Measurements from ENCODE around the gene ASTN1.

Gene ASTN1

GRCh38 chr1:177183836-177184235 is 19.3 kb upstream of the ASTN1 start:
- Histone ChIP-seq H3K4me3 (ENCODE audit: low read depth in 1 of 2, low read length in 2 of 2) (no peak overlapping the region), H3K4me1 (ENCODE audit: insufficient read depth, low read length) (no peaks in the 10 kb centered on the region), H3K27ac (ENCODE audit: low read depth, low read length) (no peak overlapping the region), H3K36me3 (ENCODE audit: insufficient read depth, low read length) (no peaks in the 10 kb centered on the region), H3K9ac (ENCODE audit: low read length) (no peak overlapping the region), H3K27me3 (ENCODE audit: control insufficient read depth in 1 of 2, insufficient read depth in 2 of 2, low read length in 2 of 2) (peaks cover 0 to 8% of the 10 kb centered on the region in 2 donors), H3K9me3 (ENCODE audit: low read length) (no peaks in the 10 kb centered on the region)

GRCh38 chr1:177181631-177182291 is 17.2 kb upstream of the ASTN1 start:
- H3K27me3 ChIP-seq (ENCODE audit: control insufficient read depth in 1 of 2, insufficient read depth in 2 of 2, low read length in 2 of 2): peaks cover 0 to 8% of the 10 kb centered on the region in 2 donors
- no peak overlapping the region for H3K9ac ChIP-seq (ENCODE audit: low read length)
- H3K36me3 ChIP-seq (ENCODE audit: insufficient read depth, low read length): no peaks in the 10 kb centered on the region
- H3K4me3 ChIP-seq (ENCODE audit: low read depth in 1 of 2, low read length in 2 of 2): no peak overlapping the region
- no peaks in the 10 kb centered on the region for H3K4me1 ChIP-seq (ENCODE audit: insufficient read depth, low read length)
- no peaks in the 10 kb centered on the region for H3K9me3 ChIP-seq (ENCODE audit: low read length)
- H3K27ac ChIP-seq (ENCODE audit: low read depth, low read length): no peak overlapping the region

DNA sequence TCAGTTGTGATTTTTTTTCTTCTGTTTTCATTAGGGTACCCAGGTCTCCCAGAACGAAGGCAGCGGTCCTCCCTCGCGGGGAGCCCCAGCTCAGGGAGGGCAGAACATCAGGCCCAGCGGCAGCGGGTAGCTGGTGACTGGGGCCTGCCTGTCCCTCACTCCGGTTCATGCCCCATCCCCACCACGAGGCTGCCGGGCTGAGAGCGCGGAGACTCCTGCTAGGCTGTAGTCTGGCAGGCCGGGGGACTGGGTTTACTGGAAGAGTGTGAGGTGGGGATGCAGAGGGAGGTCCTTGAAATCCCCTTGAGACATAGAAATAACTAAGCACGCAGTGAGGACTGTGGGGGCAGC is 16.7 kb upstream of the ASTN1 start:
- no peaks in the 10 kb centered on the region for H3K4me1 ChIP-seq (ENCODE audit: insufficient read depth, low read length)
- no peak overlapping the region for H3K9ac ChIP-seq (ENCODE audit: low read length)
- H3K36me3 ChIP-seq (ENCODE audit: insufficient read depth, low read length): no peaks in the 10 kb centered on the region
- peaks cover 0 to 8% of the 10 kb centered on the region in 2 donors for H3K27me3 ChIP-seq (ENCODE audit: control insufficient read depth in 1 of 2, insufficient read depth in 2 of 2, low read length in 2 of 2)
- no peak overlapping the region for H3K4me3 ChIP-seq (ENCODE audit: low read depth in 1 of 2, low read length in 2 of 2)
- H3K9me3 ChIP-seq (ENCODE audit: low read length): no peaks in the 10 kb centered on the region
- no peak overlapping the region for H3K27ac ChIP-seq (ENCODE audit: low read depth, low read length)

GRCh38 chr1:177174921-177175634 is 10.6 kb upstream of the ASTN1 start:
- no peaks in the 10 kb centered on the region for H3K9me3 ChIP-seq (ENCODE audit: low read length)
- no peaks in the 10 kb centered on the region for H3K4me1 ChIP-seq (ENCODE audit: insufficient read depth, low read length)
- no peak overlapping the region for H3K9ac ChIP-seq (ENCODE audit: low read length)
- H3K36me3 ChIP-seq (ENCODE audit: insufficient read depth, low read length): no peaks in the 10 kb centered on the region
- H3K4me3 ChIP-seq (ENCODE audit: low read depth in 1 of 2, low read length in 2 of 2): no peak overlapping the region
- no peak overlapping the region for H3K27ac ChIP-seq (ENCODE audit: low read depth, low read length)
- peaks cover 22 to 34% of the 10 kb centered on the region in 2 donors for H3K27me3 ChIP-seq (ENCODE audit: control insufficient read depth in 1 of 2, insufficient read depth in 2 of 2, low read length in 2 of 2)

DNA sequence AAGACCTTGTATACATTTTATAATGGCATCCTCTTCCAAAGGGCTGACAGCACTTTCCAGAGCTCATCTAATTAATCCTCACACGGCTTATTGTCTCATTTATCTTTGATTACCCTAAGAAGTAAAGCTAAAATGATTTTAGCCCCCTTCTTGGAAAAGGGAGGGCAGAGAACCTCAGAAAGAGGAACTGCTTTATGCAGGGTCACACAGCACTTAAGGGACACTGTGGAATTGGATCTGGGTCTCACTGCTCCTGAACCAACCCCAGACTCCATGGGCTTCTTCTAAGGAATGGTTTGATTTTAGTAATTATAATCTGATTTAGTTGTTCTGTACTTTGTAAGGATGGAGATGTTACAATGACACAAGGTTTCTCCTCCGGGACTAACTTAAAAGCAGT is 9.5 kb upstream of the ASTN1 start:
- H3K4me3 ChIP-seq (ENCODE audit: low read depth in 1 of 2, low read length in 2 of 2): no peak overlapping the region
- no peak overlapping the region for H3K9ac ChIP-seq (ENCODE audit: low read length)
- H3K4me1 ChIP-seq (ENCODE audit: insufficient read depth, low read length): no peaks in the 10 kb centered on the region
- H3K9me3 ChIP-seq (ENCODE audit: low read length): no peaks in the 10 kb centered on the region
- no peak overlapping the region for H3K27ac ChIP-seq (ENCODE audit: low read depth, low read length)
- H3K27me3 ChIP-seq (ENCODE audit: control insufficient read depth in 1 of 2, insufficient read depth in 2 of 2, low read length in 2 of 2): peaks cover 22 to 35% of the 10 kb centered on the region in 2 donors
- H3K36me3 ChIP-seq (ENCODE audit: insufficient read depth, low read length): no peaks in the 10 kb centered on the region

- no peak overlapping the region for H3K4me3 ChIP-seq (ENCODE audit: low read depth in 1 of 2, low read length in 2 of 2)
- peaks cover 22 to 35% of the 10 kb centered on the region in 2 donors for H3K27me3 ChIP-seq (ENCODE audit: control insufficient read depth in 1 of 2, insufficient read depth in 2 of 2, low read length in 2 of 2)
- no peak overlapping the region for H3K9ac ChIP-seq (ENCODE audit: low read length)
- no peaks in the 10 kb centered on the region for H3K4me1 ChIP-seq (ENCODE audit: insufficient read depth, low read length)
- H3K27ac ChIP-seq (ENCODE audit: low read depth, low read length): no peak overlapping the region
- H3K36me3 ChIP-seq (ENCODE audit: insufficient read depth, low read length): no peaks in the 10 kb centered on the region
- H3K9me3 ChIP-seq (ENCODE audit: low read length): no peaks in the 10 kb centered on the region
Measured at GRCh38 chr1:177172866-177173265, 8.4 kb upstream of the ASTN1 start.

DNA sequence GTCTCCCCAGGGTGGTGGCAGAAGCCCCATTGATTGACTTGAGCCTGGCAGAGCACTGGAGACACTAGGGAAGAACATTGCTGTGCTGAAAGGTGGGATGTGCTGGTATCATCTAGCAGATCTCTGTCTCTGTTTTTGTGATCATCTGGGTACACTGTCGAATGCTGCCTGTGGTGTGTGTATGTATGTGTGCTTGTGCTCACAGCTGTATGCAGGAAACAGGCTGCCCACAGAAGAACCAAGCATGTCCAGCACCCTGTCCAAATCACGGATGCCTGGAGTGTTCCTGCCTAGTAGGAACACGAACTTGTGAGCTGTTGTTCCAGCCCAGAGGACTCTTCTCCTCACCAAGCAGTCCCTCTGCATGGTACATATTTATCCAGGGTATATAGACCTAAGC is 7.8 kb upstream of the ASTN1 start:
- Histone ChIP-seq H3K4me3 (ENCODE audit: low read depth in 1 of 2, low read length in 2 of 2) (no peak overlapping the region), H3K9me3 (ENCODE audit: low read length) (no peaks in the 10 kb centered on the region), H3K4me1 (ENCODE audit: insufficient read depth, low read length) (no peaks in the 10 kb centered on the region), H3K36me3 (ENCODE audit: insufficient read depth, low read length) (no peaks in the 10 kb centered on the region), H3K27me3 (ENCODE audit: control insufficient read depth in 1 of 2, insufficient read depth in 2 of 2, low read length in 2 of 2) (peaks cover 22 to 35% of the 10 kb centered on the region in 2 donors), H3K27ac (ENCODE audit: low read depth, low read length) (no peak overlapping the region), H3K9ac (ENCODE audit: low read length) (no peak overlapping the region)

DNA sequence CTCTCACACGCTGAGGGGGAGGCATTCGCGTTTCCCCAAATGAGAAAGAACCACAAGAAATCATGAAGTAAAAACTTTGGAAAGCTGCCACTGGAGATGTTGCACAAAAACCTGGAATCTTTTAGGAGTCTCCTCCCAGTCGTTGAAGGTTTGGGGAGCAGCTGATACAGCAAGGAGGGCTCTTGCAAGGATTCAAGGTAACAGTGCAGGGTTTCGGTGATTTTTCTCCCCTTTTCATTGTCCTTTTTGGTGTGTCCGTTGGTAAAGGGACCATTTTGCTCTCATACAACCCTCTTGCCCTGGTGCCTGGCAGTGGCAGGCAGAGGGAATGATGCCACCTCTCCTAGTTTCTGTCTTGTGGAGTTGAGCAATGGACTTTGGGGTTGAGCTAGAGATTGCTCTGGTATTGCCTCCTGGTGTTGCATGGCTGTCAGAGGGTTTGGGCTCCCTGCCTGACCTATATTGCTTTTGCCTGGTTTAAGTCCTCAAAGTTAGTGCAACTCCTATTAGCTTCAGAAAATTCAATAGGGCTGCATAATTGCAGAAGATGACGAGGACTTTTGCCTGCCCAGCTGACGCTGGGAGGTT is 7.1 kb upstream of the ASTN1 start:
- Histone ChIP-seq H3K27me3 (ENCODE audit: control insufficient read depth in 1 of 2, insufficient read depth in 2 of 2, low read length in 2 of 2) (peaks cover 22 to 35% of the 10 kb centered on the region in 2 donors), H3K4me3 (ENCODE audit: low read depth in 1 of 2, low read length in 2 of 2) (no peak overlapping the region), H3K36me3 (ENCODE audit: insufficient read depth, low read length) (no peaks in the 10 kb centered on the region), H3K27ac (ENCODE audit: low read depth, low read length) (no peak overlapping the region), H3K9me3 (ENCODE audit: low read length) (no peaks in the 10 kb centered on the region), H3K4me1 (ENCODE audit: insufficient read depth, low read length) (no peaks in the 10 kb centered on the region), H3K9ac (ENCODE audit: low read length) (no peak overlapping the region)

- Histone ChIP-seq H3K36me3 (ENCODE audit: insufficient read depth, low read length) (no peaks in the 10 kb centered on the region), H3K27ac (ENCODE audit: low read depth, low read length) (no peak within 1 kb of the TSS), H3K4me3 (ENCODE audit: low read depth in 1 of 2, low read length in 2 of 2) (peak within 1 kb of the TSS; percentile 34 to 50), H3K27me3 (ENCODE audit: control insufficient read depth in 1 of 2, insufficient read depth in 2 of 2, low read length in 2 of 2) (peaks cover 22 to 35% of the 10 kb centered on the region in 2 donors), H3K9ac (ENCODE audit: low read length) (no peak within 1 kb of the TSS), H3K9me3 (ENCODE audit: low read length) (no peaks in the 10 kb centered on the region), H3K4me1 (ENCODE audit: insufficient read depth, low read length) (no peaks in the 10 kb centered on the region)
Measured at GRCh38 chr1:177170756-177171535, 6.4 kb upstream of the ASTN1 start, which contains the start of gene BRINP2. TSS of gene BRINP2 (plus strand) at chr1:177170958. CDS start at chr1:177229877, 58,919 bp downstream.

GRCh38 chr1:177165069-177165439 is 542 bp upstream of the ASTN1 start:
- Histone ChIP-seq H3K27ac (ENCODE audit: low read depth, low read length) (no peak overlapping the region), H3K27me3 (ENCODE audit: control insufficient read depth in 1 of 2, insufficient read depth in 2 of 2, low read length in 2 of 2) (peaks cover 8 to 22% of the 10 kb centered on the region in 2 donors), H3K4me1 (ENCODE audit: insufficient read depth, low read length) (no peaks in the 10 kb centered on the region), H3K36me3 (ENCODE audit: insufficient read depth, low read length) (no peaks in the 10 kb centered on the region), H3K4me3 (ENCODE audit: low read depth in 1 of 2, low read length in 2 of 2) (no peak overlapping the region), H3K9me3 (ENCODE audit: low read length) (no peaks in the 10 kb centered on the region), H3K9ac (ENCODE audit: low read length) (no peak overlapping the region)

DNA sequence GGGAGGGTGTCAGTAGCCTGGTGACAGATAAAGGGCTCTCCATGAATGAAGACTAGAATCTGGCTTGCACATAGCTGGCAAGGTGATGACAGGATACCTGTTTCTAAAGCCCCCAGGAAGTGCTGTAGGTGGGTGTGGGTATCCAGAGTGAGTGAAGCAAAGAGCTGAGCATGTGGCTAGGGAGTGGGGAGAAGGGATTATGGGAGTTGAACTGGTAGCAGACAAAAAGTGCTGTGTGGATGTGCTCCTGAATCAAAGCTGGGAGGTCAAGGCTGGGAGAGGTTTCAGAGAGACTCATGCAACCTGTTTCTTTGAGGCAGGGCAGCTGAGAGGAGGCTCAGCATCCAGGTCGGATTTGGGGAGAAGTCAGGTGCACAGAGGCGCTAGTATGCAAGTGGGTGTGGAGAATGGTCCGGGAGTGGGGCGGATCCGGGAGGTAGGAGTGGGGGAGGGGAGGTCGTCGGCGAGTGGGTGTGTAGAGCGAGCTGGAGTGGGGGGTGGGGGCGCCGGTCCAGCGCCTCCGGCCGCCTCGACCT is 600 bp downstream of the ASTN1 start:
- peaks cover 8 to 22% of the 10 kb centered on the region in 2 donors for H3K27me3 ChIP-seq (ENCODE audit: control insufficient read depth in 1 of 2, insufficient read depth in 2 of 2, low read length in 2 of 2)
- no peaks in the 10 kb centered on the region for H3K36me3 ChIP-seq (ENCODE audit: insufficient read depth, low read length)
- H3K4me3 ChIP-seq (ENCODE audit: low read depth in 1 of 2, low read length in 2 of 2): peak overlapping the region in 1 of 2 donors; percentile 2
- H3K4me1 ChIP-seq (ENCODE audit: insufficient read depth, low read length): no peaks in the 10 kb centered on the region
- no peaks in the 10 kb centered on the region for H3K9me3 ChIP-seq (ENCODE audit: low read length)
- H3K9ac ChIP-seq (ENCODE audit: low read length): no peak overlapping the region
- no peak overlapping the region for H3K27ac ChIP-seq (ENCODE audit: low read depth, low read length)

Data from muscle layer of colon (tissue), 2 donors.